HCT116 (cell line): ENCODE data around the gene BIRC6. TPM values are rescaled to one million over a fixed set of nuclear protein-coding genes. Genes with fewer than 3 reads are reported as not detected.
"Not testable (repeated sequence)": the region's sequence is repeated elsewhere in the genome, so short reads cannot be mapped to it uniquely, and the experiment has no call there.

ENCODE experiments used
- ATAC-seq: fragments of 200-7000 bp; cut with Tn5 transposase; 2 replicates; pipeline ENCODE4 v1.9.1; 2020; ENCODE audit warnings: mild to moderate bottlenecking, moderate library complexity
- BruUV-seq: library from RNA; stranded (reverse); fragments of 400-500 nt; replicated peaks from 2 replicates; lab custom pipeline; 2021; lab: Mats Ljungman, UMichigan
- CTCF ChIA-PET: fragments of 300-600 bp; sonication (Branson Sonifier 250); formaldehyde crosslinking; loops from one replicate; lab custom pipeline; 2021; ENCODE audit warnings: antibody characterized with exemption; lab: Charles Lee
- POLR2A ChIA-PET: fragments of 300-600, 350-600 bp; sonication (Branson Sonifier 250); formaldehyde crosslinking; loops from one replicate; lab custom pipeline; 2021; ENCODE audit warnings: antibody characterized with exemption; lab: Charles Lee
- RAD21 ChIA-PET, 2 experiments: fragments of 300-600 bp; sonication (Branson Sonifier 250); formaldehyde crosslinking; loops; one replicate each; lab custom pipeline; 2023; ENCODE audit warnings: low total read pairs in 2 of 2; ENCODE audit not compliant: uncharacterized antibody in 2 of 2, unreplicated experiment in 2 of 2, low non-redundant PET in 1 of 2; lab: Charles Lee
- DNase-seq: peaks from one replicate; pipeline ENCODE4 v3.0.0-alpha.2; 2010; ENCODE audit warnings: low read depth, low spot score
- H2AFZ ChIP-seq: fragments of 200-600 bp; shearing (Covaris generic), sonication (generic); 2 replicates; pipeline ENCODE4 v1.6.1; 2017; ENCODE audit warnings: low read depth, mixed run types, mixed read lengths, antibody characterized with exemption, low read length; ENCODE audit not compliant: poor library complexity, severe bottlenecking
- H3K27ac ChIP-seq: 2 replicates; pipeline ENCODE4 v1.5.1; 2012; ENCODE audit warnings: low read depth, low read length
- H3K27me3 ChIP-seq: fragments of 200-600 bp; sonication (generic); 2 replicates; pipeline ENCODE4 v1.6.1; 2016; ENCODE audit warnings: mixed run types, low read length, mixed read lengths; ENCODE audit not compliant: insufficient read depth
- H3K36me3 ChIP-seq, 2 experiments: fragments of 200-500 bp in 1 of 2; fragments of 200-600 bp in 1 of 2; sonication (Bioruptor generic) in 1 of 2; sonication (generic) in 1 of 2; 2 replicates each; pipeline versions ENCODE4 v1.5.1 to v1.6.1; 2014 to 2016; ENCODE audit warnings: low read length in 2 of 2, inconsistent platforms in 1 of 2, mixed read lengths in 1 of 2, mixed run types in 1 of 2; ENCODE audit not compliant: insufficient read depth in 2 of 2, control insufficient read depth in 1 of 2
- H3K4me1 ChIP-seq, 2 experiments: fragments of 200-600 bp in 1 of 2; sonication (generic) in 1 of 2; 2 replicates each; pipeline versions ENCODE4 v1.5.1 to v1.6.1; 2012 to 2017; ENCODE audit warnings: low read length in 2 of 2, inconsistent platforms in 1 of 2, mild to moderate bottlenecking in 1 of 2, mixed read lengths in 1 of 2, mixed run types in 1 of 2, moderate library complexity in 1 of 2; ENCODE audit not compliant: insufficient read depth in 2 of 2, control insufficient read depth in 1 of 2
- H3K4me2 ChIP-seq: fragments of 200-600 bp; sonication (generic); 2 replicates; pipeline ENCODE4 v1.6.1; 2017; ENCODE audit warnings: mixed run types, low read length, mixed read lengths
- H3K4me3 ChIP-seq, 2 experiments: fragments of 200-600 bp in 1 of 2; sonication (generic) in 1 of 2; replicated peaks in 1 of 2; 2 replicates each; pipeline ENCODE4 v1.5.1; 2011 to 2016; ENCODE audit warnings: low read length in 2 of 2, control low read depth in 1 of 2, low read depth in 1 of 2, mild to moderate bottlenecking in 1 of 2, mixed read lengths in 1 of 2, mixed run types in 1 of 2
- H3K79me2 ChIP-seq: fragments of 200-600 bp; sonication (generic); 2 replicates; pipeline ENCODE4 v1.6.1; 2017; ENCODE audit warnings: mild to moderate bottlenecking, mixed run types, low read length, moderate library complexity, mixed read lengths; ENCODE audit not compliant: insufficient read depth
- H3K9ac ChIP-seq: fragments of 200-600 bp; sonication (generic); 2 replicates; pipeline ENCODE4 v1.6.1; 2016; ENCODE audit warnings: low read length, mixed read lengths
- H3K9me2 ChIP-seq: fragments of 200-600 bp; sonication (generic), shearing (Covaris generic); 2 replicates; pipeline ENCODE4 v1.6.1; 2017; ENCODE audit warnings: mixed run types, mild to moderate bottlenecking, moderate library complexity; ENCODE audit not compliant: insufficient read depth
- H3K9me3 ChIP-seq, 2 experiments: fragments of 200-500 bp in 1 of 2; fragments of 200-600 bp in 1 of 2; sonication (Bioruptor generic) in 1 of 2; sonication (generic) in 1 of 2; 2 replicates each; pipeline ENCODE4 v1.6.1; 2014 to 2017; ENCODE audit warnings: low read length in 2 of 2, mixed read lengths in 2 of 2, inconsistent platforms in 1 of 2, low read depth in 1 of 2, mild to moderate bottlenecking in 1 of 2, mixed run types in 1 of 2, moderate library complexity in 1 of 2; ENCODE audit not compliant: control insufficient read depth in 1 of 2, insufficient read depth in 1 of 2
- H4K20me1 ChIP-seq: fragments of 200-600 bp; sonication (generic), shearing (Covaris generic); 2 replicates; pipeline ENCODE4 v1.6.1; 2017; ENCODE audit warnings: mixed run types, mild to moderate bottlenecking, moderate library complexity; ENCODE audit not compliant: insufficient read depth
- ATF3 ChIP-seq: IDR thresholded peaks from 2 replicates; pipeline ENCODE4 v1.6.1; 2012
- CBX3 ChIP-seq: IDR thresholded peaks from 2 replicates; pipeline ENCODE4 v1.6.1; 2012; ENCODE audit warnings: low read depth
- CEBPB ChIP-seq: IDR thresholded peaks from 2 replicates; pipeline ENCODE4 v1.6.1; 2012; ENCODE audit warnings: low read depth
- CTCF ChIP-seq, 3 experiments: fragments of 200-600 bp in 1 of 3; sonication (generic) in 1 of 3; IDR thresholded peaks in 2 of 3; conservative IDR thresholded peaks in 1 of 3; 2 replicates each; pipeline ENCODE4 v1.5.1; 2012 to 2017; ENCODE audit warnings: low read depth in 2 of 3, low read length in 2 of 3, antibody characterized with exemption in 1 of 3, borderline replicate concordance in 1 of 3, control low read depth in 1 of 3, mild to moderate bottlenecking in 1 of 3, mixed read lengths in 1 of 3, mixed run types in 1 of 3, moderate library complexity in 1 of 3; ENCODE audit not compliant: insufficient read depth in 1 of 3
- EZH2 ChIP-seq: fragments of 200-600 bp; sonication (generic); IDR thresholded peaks from 2 replicates; pipeline ENCODE4 v1.6.1; 2017; ENCODE audit warnings: antibody characterized with exemption, mixed run types
- JUND ChIP-seq: IDR thresholded peaks from 2 replicates; pipeline ENCODE4 v1.6.1; 2012
- POLR2A ChIP-seq: IDR thresholded peaks from 2 replicates; pipeline ENCODE4 v1.7.0; 2011; ENCODE audit warnings: borderline replicate concordance; ENCODE audit not compliant: insufficient read depth, insufficient read length; ENCODE audit errors: extremely low read depth
- POLR2AphosphoS5 ChIP-seq: IDR thresholded peaks from 2 replicates; pipeline ENCODE4 v1.6.1; 2011; ENCODE audit warnings: mild to moderate bottlenecking, low read depth, low read length, moderate library complexity
- RAD21 ChIP-seq: IDR thresholded peaks from 2 replicates; pipeline ENCODE4 v1.6.1; 2012; ENCODE audit warnings: low read depth, mild to moderate bottlenecking
- SRF ChIP-seq: IDR thresholded peaks from 2 replicates; pipeline ENCODE4 v1.6.1; 2012; ENCODE audit warnings: low read depth
- YY1 ChIP-seq: IDR thresholded peaks from 2 replicates; pipeline ENCODE4 v1.6.1; 2011; ENCODE audit warnings: low read length, low read depth, moderate library complexity, mild to moderate bottlenecking; ENCODE audit not compliant: insufficient replicate concordance; ENCODE audit errors: extremely low read depth
- ZNF274 ChIP-seq: fragments of 200-500 bp; sonication (Bioruptor generic); IDR thresholded peaks from 2 replicates; pipeline ENCODE4 v1.6.1; 2014; ENCODE audit warnings: mild to moderate bottlenecking, low read depth, low read length, inconsistent platforms
- intact Hi-C: fragments of 100-400 bp; cut with micrococcal nuclease; formaldehyde crosslinking; loops from 2 replicates; pipeline ENCODE4 v1.10.0; 2022
- total RNA-seq: library from RNA; stranded (reverse); gene quantifications from one replicate; pipeline ENCODE4 v1.2.1, GENCODE V29; 2021; ENCODE audit not compliant: unreplicated experiment
- TF ChIP-seq, protein P1 (sequence below): IDR thresholded peaks from 2 replicates; pipeline ENCODE4 v1.6.1; 2011; ENCODE audit warnings: mild to moderate bottlenecking, low read length, moderate library complexity; ENCODE audit not compliant: insufficient replicate concordance; ENCODE audit errors: extremely low read depth

Gene BIRC6
- total RNA-seq, 1 experiment from 2014 or later = 60.7 TPM

- intact Hi-C loops, H3K27me3 ChIP-seq, H2AFZ ChIP-seq, BruUV-seq, H3K4me1 ChIP-seq, H3K79me2 ChIP-seq, H3K4me3 ChIP-seq, H3K27ac ChIP-seq, H3K9me3 ChIP-seq, H3K9me2 ChIP-seq, H3K4me2 ChIP-seq, H4K20me1 ChIP-seq, RAD21 ChIA-PET, ATAC-seq, POLR2A ChIA-PET, CTCF ChIA-PET, H3K9ac ChIP-seq, DNase-seq: not testable (repeated sequence)
- peaks cover 4 to 12% of the 10 kb centered on the region in 2 experiments; a peak in 3 of 4 replicates for H3K36me3 ChIP-seq
These were observed 281.7 kb downstream of the BIRC6 start for GRCh38 chr2:32638548-32638947.

- Histone ChIP-seq H2AFZ (no peak overlapping the region), H3K79me2 (no peaks in the 10 kb centered on the region), H3K9ac (no peak overlapping the region), H3K9me3 (no peaks in the 10 kb centered on the region), H3K9me2 (no peaks in the 10 kb centered on the region), H3K36me3 (peaks cover 0 to 12% of the 10 kb centered on the region in 2 experiments; a peak in 3 of 4 replicates), H3K27ac (no peak overlapping the region), H3K4me3 (no peak overlapping the region), H4K20me1 (no peaks in the 10 kb centered on the region), H3K4me2 (no peak overlapping the region), H3K4me1 (no peaks in the 10 kb centered on the region), H3K27me3 (no peaks in the 10 kb centered on the region)
- ChIA-PET CTCF (no interaction called here), RAD21 (no interaction called here), POLR2A (no interaction called here)
- DNase-seq (no peak), ATAC-seq (no peak)
- BruUV-seq = TSS peak; percentile 42
- intact Hi-C loops = no loop called here
- no peak for TF ChIP-seq ZNF274
- no peak for TF ChIP-seq ATF3
- TF ChIP-seq POLR2AphosphoS5 = no peak
- TF ChIP-seq CBX3 = no peak
- no peak for TF ChIP-seq JUND
- TF ChIP-seq POLR2A = no peak
- TF ChIP-seq, protein P1, sequence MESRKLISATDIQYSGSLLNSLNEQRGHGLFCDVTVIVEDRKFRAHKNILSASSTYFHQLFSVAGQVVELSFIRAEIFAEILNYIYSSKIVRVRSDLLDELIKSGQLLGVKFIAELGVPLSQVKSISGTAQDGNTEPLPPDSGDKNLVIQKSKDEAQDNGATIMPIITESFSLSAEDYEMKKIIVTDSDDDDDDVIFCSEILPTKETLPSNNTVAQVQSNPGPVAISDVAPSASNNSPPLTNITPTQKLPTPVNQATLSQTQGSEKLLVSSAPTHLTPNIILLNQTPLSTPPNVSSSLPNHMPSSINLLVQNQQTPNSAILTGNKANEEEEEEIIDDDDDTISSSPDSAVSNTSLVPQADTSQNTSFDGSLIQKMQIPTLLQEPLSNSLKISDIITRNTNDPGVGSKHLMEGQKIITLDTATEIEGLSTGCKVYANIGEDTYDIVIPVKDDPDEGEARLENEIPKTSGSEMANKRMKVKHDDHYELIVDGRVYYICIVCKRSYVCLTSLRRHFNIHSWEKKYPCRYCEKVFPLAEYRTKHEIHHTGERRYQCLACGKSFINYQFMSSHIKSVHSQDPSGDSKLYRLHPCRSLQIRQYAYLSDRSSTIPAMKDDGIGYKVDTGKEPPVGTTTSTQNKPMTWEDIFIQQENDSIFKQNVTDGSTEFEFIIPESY = no peak
- TF ChIP-seq EZH2 = no peak
- TF ChIP-seq YY1 = no peak
- no peak for TF ChIP-seq CTCF (IDR thresholded peaks at IDR 0.05 in 2 of 3, conservative IDR thresholded peaks at IDR 0.05 in 1 of 3; ENCODE audit: borderline replicate concordance in 1 of 3, insufficient read depth in 1 of 3, low read depth in 2 of 3, low read length in 2 of 3)
- TF ChIP-seq CEBPB = no peak
- TF ChIP-seq SRF = no peak
- TF ChIP-seq RAD21 = no peak
These were observed 284.4 kb downstream of the BIRC6 start for GRCh38 chr2:32641180-32641579.
